GM12892 (cell line): Measurements from ENCODE around the gene TAS2R16.
"Not testable (repeated sequence)": the region's sequence is repeated elsewhere in the genome, so short reads cannot be mapped to it uniquely, and the experiment has no call there.

Experiments used
- DNase-seq: peaks from one replicate; pipeline ENCODE4 v3.0.0; 2011; ENCODE audit not compliant: insufficient read length
- FAIRE-seq: peaks from 2 replicates; lab custom pipeline; 2011; peaks lifted over from hg19 to GRCh38; lab: Jason Lieb, UNC
- POLR2A ChIP-seq: IDR thresholded peaks from 2 replicates; pipeline ENCODE4 v1.6.1; 2011; ENCODE audit warnings: low read depth, low read length, control low read depth
- POLR2AphosphoS5 ChIP-seq: IDR thresholded peaks from 2 replicates; pipeline ENCODE4 v1.6.1; 2011; ENCODE audit warnings: low read depth, low read length, control low read depth
- TAF1 ChIP-seq: IDR thresholded peaks from 2 replicates; pipeline ENCODE4 v1.6.1; 2011; ENCODE audit warnings: low read depth, mild to moderate bottlenecking, control low read depth, low read length, borderline replicate concordance

TAS2R16 gene

GRCh38 chr7:122968389-122968788 is 27.1 kb downstream of the TAS2R16 start:
- TF ChIP-seq POLR2AphosphoS5: no peak
- TF ChIP-seq POLR2A: no peak
- no peak for TF ChIP-seq TAF1
- DNase-seq (no peak), FAIRE-seq (no peak)

- TF ChIP-seq TAF1: no peak
- no peak for TF ChIP-seq POLR2A
- TF ChIP-seq POLR2AphosphoS5: no peak
- FAIRE-seq: no peak
- DNase-seq: no peak
These were observed 30.2 kb downstream of the TAS2R16 start for GRCh38 chr7:122965306-122965705.

DNA sequence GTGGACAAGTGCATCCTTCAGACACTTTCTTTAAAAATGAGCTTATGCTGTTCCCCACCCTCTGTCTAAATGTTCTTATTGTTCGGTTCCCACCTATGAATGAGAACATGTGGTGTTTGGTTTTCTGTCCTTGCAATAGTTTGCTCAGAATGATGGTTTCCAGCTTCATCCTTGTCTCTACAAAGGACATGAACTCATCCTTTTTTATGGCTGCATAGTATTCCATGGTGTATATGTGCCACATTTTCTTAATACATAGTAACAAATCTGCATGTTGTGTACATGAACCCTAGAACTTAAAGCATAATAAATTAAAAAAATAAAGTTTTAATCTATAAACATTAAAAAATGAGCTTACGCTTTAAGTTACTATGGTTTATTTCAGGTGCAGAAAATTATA is 41.8 kb downstream of the TAS2R16 start:
- FAIRE-seq, DNase-seq: not testable (repeated sequence)

- FAIRE-seq (no peak), DNase-seq (no peak)
- TF ChIP-seq POLR2AphosphoS5 (no peak), TAF1 (no peak), POLR2A (no peak)
These were observed 44.5 kb downstream of the TAS2R16 start for GRCh38 chr7:122951006-122951405.

- no peak for DNase-seq
- no peak for TF ChIP-seq POLR2A
- TF ChIP-seq TAF1: no peak
- TF ChIP-seq POLR2AphosphoS5: no peak
- FAIRE-seq: no peak
These were observed 46.3 kb downstream of the TAS2R16 start for GRCh38 chr7:122949186-122949585.
